NCI-H226 (cell line): ENCODE data around the gene CTNNA3.

ENCODE experiments used
- DNase-seq: peaks from one replicate; pipeline ENCODE4 v3.0.0-alpha.2; 2015

The CTNNA3 gene

DNA sequence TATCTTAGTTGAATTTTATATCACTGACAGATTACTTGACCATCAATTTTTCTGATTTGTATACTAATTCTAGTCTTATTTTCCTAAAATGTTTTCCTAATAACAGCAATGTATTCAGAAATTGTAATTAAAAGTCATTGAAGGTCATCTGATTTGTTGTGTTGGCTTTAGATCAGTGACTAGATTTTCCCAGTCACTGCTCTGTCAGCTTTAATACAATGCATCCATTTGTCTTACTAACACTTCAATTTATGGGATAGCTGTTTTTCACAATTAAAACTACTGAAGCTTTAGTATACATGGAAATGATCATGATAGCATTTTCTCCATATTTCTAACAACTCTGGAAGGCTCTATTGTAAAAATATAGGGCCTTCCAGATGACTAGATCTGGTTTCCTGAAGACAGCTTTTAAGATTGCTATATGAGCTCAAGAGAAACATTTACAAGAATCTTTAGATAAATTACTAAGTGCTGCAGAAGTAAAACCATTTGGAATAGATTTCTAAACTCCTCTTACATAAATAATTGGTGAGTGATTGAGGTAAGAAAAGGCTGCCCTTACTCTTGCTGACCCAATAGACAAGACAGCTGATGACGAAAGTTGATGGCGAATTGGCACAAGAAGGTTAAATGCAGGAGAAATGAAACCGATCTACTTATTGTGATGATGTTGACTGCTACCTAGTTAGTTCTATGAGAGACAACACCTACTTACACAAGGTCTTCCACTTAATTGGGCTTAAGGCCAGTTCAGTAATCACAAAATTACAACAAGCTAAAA, 696.0 kb downstream of the CTNNA3 start:
- no peak for DNase-seq

DNA sequence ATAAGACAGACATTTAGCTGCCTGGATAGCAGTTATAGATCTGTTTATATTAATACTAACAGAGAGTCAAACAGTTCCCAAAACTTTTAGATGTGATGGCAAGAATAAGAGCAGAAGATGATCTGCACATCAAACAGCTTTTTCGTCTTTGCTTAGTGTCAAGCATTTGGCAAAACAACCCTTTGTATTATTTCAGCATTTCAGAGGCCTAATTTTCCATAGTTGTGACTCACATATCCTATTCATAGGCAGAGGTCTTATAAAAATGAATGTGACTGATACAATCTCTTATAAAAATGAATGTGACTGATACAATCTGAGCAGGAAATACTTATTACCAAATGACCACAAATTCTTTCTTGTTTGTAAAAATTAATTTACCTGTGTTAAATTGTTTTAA, 699.0 kb downstream of the CTNNA3 start:
- DNase-seq, result no peak

DNA sequence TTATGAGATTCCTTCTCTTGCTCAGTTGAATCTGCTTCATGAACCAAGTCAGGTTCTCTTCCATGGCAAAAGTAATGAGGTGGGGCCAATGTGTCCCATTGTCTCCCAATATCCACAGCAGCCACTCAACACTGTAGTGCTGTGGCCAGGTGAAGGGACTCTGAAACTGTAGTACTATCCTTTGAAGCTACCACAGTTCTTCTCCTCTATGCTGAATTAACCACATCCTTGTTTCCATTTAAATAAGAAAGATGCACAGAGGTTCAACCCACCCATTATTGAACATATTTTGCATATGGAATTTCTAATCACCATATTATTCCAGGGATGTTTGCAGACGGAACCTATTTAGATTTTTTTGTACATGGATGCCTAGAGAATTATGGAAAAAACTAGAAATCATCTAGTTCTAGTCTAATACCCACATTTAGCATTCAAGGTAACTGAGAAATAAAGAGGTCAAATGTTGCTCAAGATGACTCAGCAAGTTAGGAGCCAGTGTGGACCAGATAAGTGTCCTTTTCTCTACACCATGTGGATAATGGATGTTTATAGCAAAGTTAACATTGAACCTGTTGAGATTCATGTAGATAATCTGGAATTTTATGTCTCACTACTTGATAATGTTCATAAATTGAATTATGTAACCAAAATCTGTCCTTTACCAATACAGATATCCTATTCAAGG, 705.7 kb downstream of the CTNNA3 start:
- DNase-seq, result no peak

DNA sequence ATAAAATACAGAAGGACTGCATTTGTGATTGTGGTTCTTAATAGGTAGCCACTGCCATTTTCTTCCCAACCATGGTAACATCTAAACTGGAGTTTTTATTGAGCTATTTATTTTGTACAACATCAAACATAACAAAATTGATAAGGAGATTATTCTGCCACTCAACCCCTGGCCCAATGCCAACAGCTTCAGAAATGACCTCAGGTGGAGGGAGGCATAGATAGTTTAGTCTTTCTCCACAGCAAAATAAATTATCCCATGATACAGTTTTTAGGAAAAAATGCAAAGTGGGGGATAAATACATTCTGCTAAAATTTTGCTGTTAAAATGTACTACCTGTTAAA, 712.5 kb downstream of the CTNNA3 start:
- no peak for DNase-seq

DNA sequence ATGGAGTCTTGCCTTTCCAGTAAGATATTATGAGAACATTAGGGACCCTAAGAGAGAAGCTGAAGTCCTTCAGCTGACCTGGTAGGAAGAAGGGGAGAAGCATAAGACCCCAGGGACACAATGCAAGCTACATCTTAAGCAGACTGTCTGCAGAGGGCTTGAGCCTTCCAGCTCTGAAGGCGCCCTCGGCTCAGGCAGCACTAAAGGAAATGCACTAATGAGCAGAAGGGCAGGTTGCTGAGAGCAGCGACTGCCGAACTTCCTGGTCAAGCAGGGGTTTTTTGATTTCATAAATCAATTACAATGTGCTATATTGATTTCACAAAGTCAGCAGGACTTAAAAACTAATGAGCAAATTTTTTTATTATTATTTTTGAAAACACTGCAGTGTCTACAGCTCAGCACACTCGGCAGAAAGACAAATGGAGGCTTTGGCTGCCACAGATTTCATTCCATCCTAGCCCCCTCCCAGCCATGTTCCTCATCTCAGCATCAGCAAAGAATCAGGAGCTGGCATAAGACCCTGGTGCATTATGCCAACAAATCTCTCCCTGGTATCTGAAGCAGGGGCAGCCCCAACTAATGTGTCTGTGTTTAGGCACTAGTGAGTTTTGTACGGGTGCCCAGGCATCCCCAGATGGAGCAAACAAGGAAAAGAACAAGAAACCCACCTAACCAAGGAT, 713.1 kb downstream of the CTNNA3 start:
- no peak for DNase-seq

DNA sequence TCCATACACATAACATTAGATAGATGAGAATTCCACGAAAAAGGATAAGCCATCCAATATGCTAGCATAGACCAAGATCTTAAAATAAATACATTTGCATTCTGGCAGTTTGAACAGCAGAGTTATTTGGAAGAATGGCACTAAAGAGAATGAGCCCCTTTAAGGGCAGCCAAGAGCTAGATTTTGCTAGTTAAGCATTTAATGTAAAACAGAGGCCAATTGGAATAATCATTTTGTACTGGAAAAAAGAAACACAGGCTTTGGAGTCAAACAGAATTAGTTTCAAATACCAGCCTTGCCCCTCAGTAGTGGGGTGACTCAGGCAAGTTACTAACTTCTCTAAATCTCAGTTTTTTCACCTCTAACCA, 714.0 kb downstream of the CTNNA3 start:
- no peak for DNase-seq

DNA sequence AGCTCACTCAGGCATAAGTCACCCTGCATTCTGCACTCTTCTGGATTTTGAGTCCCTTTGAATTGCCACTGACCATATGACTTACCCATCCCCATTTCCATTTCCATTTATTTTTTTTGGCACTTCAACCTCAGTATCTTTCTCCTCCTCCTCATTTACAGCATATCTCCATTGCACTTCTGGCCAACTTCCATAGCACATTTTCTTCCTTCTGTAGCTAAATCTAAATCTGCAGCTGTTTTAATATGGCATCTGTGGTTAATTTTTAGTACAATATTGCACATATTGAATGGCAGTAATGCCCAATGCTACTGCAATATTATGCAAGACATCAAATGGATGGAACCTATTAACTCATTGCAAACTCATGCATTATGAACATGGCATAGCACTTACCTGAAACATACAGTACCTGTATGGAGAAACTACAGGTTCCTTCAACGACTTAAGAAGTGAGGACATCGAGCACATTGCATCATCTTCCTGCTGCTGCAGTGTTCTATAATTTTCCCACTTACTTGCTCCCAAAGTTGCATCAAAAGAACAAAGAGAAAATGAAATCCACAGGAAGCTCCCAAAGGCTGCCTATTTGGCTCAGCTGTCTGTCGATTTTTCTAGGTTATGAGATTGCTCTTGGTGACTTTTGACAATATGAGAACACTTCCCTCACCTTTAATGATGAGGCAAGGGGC, 714.5 kb downstream of the CTNNA3 start:
- DNase-seq, result no peak

DNA sequence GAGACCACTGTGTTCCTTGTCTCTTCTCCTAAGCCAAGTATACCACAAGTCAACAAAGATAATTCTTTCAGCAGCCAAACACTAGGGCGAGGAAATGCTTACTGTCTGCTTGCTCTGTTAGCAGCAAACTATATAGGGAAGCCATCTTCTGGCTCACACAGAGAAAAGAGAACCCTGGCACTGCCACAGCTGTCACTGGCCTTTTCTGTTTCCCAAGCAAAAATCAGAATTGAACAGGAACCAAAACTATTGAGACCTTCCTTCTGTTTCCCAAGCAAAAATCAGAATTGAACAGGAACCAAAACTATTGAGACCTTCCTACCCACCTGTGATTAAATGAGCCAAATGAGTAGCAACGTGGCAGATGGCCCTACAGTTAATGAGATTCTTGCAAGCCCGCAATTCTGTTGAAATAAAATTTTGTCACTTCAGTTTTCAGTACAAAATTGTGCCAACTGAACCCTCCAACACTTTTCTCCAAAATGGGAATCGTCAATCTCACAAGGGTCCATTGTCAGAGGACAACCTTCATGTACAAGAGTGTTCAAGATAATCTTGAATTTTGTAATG, 715.7 kb downstream of the CTNNA3 start:
- DNase-seq, result no peak

DNA sequence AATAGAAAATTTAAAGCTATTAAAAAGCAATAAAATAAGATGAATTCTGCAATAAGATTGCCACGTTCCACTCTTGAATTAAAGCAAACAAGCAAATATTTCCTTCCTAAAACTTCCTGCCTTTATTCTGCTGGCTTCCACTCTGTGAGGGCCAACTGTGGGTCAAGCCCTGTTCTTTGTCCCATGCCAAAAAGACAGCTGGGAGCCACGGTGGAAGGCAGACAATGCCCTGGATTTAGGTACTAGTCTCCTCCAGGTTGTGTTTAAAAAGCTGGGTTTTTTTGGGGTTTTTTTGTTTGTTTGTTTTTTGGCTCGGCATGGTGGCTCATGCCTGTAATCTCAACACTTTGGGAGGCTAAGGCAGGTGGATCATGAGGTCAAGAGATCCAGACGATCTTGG, 731.0 kb downstream of the CTNNA3 start:
- DNase-seq, result no peak

DNA sequence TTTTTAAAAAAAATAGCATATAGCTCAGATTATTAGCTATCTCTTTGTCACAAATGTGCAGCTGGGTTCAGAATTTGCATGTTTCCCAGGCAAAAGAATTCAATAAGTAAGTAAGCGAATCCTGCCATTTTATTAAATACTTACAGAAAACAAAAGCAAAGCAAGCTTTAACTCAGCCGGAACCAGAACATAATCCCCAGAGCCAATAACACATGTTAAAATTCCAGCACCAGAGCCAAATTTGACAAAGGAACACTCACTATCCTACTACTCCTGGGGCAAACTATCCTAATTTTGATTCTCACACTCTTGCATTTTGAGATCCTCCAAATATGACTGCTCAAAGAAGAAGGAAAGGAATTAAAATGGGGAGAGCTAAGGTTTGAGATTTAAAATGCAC, 737.5 kb downstream of the CTNNA3 start:
- DNase-seq, result no peak

DNA sequence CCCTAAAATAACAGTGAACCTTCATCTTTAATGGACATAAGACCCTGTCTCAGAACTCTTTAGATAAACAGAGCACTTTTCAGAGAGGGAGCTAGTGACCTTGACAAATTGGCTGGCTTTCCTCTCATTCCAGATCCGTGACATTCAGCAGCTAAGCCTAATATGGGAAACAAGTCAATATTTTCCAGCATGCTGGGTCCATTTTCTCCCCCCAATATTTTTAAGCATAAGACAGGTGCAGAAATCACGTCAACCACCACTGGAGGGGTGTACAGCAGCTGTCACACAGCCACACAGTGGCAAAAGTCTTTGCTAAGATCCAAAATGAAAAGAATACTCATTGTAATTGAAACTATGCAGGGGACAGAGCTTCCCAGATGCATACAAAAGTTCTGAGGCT, 744.1 kb downstream of the CTNNA3 start:
- no peak for DNase-seq

DNA sequence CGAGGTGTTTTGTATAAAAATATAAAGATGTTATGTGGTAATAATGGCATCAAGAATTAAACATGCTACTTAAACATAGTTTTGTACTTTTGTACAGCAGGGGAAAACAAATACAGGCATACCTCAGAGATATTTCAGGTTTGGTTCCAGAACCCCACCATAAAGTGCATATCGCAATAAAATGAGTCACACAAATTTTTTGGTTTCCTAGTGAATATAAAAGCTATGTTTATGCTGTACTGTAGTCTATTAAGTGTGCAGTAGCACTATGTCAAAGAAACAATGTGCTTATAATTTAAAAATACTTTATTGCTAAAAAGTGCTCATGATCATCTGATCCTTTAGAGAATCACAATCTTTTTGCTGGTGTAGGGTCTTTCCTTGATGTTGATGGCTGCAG, 752.4 kb downstream of the CTNNA3 start:
- no peak for DNase-seq

DNA sequence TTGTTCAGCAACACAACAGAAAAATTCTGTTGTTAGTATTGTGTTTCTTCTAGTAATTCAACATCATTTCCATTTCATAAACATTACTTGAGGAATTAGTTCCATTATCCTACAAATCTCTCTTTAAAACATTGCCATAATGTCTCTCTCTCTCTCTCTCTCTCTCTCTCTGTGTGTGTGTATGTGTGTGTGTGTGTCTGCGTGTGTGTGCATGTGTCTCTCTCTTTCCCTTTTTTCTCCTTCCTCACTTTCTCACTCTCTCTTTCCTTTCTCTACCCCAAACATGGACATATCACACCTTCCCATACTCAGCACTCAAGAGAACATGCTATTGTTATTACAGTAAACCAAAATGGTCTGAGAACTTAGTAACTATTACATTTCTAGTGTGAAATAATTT, 753.6 kb downstream of the CTNNA3 start:
- DNase-seq, result no peak

DNA sequence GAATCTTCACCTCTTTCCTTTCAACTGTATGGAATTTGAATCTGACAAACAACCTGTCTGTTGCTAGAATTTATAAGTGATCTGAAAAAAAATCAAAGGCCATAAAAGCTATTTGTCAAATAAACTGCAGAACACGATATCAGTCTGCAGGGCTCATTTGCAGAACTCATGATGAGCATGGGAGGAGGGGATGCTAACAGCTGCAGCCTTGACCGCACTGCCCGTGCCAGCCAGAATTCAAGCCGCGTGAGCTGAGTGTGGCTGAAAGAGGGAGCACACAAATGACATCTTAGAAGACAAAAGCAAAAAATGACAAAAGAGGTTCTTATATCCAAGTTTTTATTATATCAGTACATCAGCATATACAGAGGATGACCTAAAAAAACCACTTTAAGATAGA, 754.5 kb downstream of the CTNNA3 start:
- no peak for DNase-seq

DNA sequence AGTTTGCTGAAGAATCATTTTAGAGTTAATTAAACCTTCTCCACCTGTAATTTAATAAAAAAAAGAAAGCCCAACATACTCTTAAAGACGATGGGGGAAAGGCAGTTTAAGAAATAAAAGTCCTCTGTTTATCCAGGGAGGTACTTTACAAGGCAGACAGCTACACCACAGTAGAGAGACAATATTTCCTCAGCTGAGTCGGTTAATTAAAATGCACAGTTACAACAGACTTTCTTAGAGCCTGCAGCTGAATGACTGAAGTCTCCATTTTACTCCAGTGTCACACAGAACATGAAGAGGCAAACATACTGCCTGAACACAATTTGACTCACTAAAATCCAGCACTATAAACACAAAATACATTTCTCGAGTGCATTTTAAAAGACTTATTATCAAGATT, 755.0 kb downstream of the CTNNA3 start:
- no peak for DNase-seq

DNA sequence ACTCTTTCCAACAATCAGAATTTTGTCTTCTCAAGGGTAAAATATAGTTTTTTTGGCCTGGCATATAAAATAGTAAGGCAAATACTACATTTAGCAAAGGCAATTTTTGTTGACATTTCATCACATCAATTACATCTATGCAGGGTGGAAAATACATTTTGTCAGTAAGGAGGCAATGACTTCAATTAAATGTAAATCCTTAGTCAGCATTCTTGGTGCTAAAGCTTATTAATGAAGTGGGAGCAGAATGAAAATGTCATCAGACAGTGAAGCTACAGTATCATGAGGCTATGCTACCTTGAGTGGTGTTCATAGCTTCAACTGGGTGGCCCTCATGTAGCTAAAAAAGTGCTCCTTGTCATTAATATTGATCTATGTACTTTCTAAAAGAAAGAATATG, 761.3 kb downstream of the CTNNA3 start:
- no peak for DNase-seq

DNA sequence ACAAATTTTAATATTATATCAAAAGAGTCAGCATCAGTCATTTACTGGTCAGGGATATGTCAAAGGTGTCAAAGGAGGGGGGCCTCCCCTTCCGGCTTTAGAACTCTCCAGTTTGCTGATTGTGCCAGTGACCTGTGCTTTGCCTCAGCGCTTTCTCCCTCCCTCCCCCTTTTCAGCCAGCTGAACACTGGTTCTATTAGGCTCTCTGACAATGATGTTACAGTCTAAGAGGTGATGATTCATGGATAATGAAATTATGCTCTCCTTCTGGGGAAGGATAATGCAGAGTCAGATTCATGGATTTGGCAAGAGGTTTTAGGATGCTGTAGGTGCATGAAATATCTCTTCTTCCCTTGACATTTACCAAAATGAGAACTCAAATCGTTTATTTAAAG, 764.0 kb downstream of the CTNNA3 start:
- DNase-seq, result no peak

DNA sequence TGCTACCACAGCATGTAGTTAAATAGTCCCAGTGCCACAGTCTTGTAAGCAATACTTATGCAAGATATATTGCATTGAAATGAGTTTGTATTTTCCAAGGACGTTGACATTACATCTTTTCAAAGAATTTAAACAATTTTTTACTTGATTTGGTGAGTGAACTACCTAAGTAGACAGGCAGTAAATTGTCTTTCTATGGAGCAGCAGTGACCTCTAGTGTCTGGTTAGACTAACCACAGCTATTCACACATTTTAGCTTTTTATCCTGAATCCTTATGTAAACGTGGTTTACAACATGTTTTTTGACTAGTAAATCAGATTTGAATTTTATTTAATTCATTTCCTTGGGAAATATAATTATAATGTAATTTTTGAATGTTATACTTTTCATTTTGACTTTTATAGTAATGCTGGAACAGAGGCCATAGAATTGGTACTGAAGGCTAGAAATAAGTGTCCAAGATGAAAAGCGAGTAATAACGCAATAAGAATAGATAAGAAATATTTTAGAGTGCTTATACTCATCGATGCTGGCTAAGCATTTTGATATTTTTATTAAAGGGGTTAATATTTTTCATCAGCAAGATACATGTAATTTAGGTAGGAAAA, 764.6 kb downstream of the CTNNA3 start:
- peak; percentile 28 for DNase-seq

DNA sequence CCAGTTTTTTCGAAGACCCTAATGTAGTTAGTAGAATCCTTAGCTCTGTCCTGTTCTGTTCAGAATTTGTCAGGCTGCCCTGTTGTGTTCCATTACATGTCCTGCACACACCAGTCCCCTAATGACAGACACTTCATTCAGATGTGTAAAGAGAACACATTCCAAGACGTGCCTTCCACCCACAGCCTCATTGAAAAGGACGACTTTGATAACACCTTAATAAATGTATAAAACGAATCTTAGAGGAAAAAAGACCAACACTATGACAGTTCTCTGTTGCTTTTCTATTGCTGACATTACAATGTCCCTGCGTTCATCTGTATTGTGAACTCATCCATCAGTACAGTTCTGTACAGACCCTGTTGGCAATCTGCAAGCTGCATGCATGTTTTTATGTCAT, 766.6 kb downstream of the CTNNA3 start:
- no peak for DNase-seq

DNA sequence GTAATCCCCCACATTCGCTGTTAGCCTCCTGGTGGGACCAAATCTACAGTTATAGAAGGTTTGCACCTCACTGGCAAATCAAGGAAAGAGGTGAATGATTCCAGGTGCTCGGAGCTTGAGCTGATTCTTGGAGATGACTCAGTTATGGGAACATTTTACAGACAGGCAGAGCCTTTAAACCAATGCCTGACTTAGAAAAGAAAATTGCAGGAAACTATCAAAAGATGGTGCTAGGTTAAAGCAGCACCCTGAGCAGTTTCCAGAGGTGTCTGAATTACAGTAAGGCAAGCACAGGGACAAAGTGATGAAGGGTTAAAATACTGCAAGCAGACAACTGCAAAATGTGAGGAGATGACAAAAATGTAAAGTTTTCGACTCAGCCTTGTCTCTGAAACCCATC, 767.2 kb downstream of the CTNNA3 start:
- no peak for DNase-seq

DNA sequence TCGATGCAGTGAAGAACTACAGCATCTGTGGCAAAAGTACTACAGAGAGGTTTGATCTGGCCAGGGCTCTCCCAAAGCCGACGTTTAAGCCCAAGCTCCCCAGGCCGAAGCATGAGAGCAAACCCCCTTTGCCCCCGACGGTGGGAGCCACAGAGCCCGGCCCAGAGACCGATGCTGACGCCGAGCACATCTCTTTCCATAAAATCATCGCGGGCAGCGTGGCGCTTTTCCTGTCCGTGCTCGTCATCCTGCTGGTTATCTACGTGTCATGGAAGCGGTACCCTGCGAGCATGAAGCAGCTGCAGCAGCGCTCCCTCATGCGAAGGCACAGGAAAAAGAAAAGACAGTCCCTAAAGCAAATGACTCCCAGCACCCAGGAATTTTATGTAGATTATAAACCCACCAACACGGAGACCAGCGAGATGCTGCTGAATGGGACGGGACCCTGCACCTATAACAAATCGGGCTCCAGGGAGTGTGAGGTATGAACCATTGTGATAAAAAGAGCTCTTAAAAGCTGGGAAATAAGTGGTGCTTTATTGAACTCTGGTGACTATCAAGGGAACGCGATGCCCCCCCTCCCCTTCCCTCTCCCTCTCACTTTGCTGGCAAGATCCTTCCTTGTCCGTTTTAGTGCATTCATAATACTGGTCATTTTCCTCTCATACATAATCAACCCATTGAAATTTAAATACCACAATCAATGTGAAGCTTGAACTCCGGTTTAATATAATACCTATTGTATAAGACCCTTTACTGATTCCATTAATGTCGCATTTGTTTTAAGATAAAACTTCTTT, 767.8 kb downstream of the CTNNA3 start:
- no peak for DNase-seq
